Measurements from ENCODE around the gene ATAD1. TPM values are rescaled to one million over a fixed set of nuclear protein-coding genes. Genes with fewer than 3 reads are reported as not detected.

Gene ATAD1
- total and polyA plus RNA-seq, 9 of the 15 experiments (the other 6 are each of a cell fraction or from before 2014, with no cell fraction given) = 11.3 to 33.8 (median 27.3) TPM

GRCh38 chr10:87715552-87716347 is 102.3 kb downstream of the ATAD1 start:
- peaks cover 4 to 6% of the 10 kb centered on the region in 2 experiments; a peak in 4 of 5 replicates for H3K27me3 ChIP-seq (ENCODE audit: control insufficient read depth in 2 of 2, insufficient read depth in 2 of 2, low read length in 2 of 2)
- ATAC-seq (no peak), DNase-seq (ENCODE audit: extremely low read depth in 1 of 4, low spot score in 3 of 4) (no peak), FAIRE-seq (no peak)
- no TSS peak for BruUV-seq (replicated peaks)
- ChIA-PET POLR2A (interaction anchor here (0.9 kb wide), 1 partner anchor 9 kb away, joined by 3 read pairs; no protein-coding TSS in a partner anchor), CTCF (ENCODE audit: low intra/inter-chr PET ratio) (no interaction called here)
- no peak overlapping the region for H3K27ac ChIP-seq (ENCODE audit: extremely low read depth, low read depth, low read length)
- intact Hi-C loops (cut with micrococcal nuclease) (no loop called here), in situ Hi-C loops (cut with MboI) (no loop called here)
- no peak overlapping the region for H3K4me2 ChIP-seq (ENCODE audit: insufficient read depth, low read length)
- H3K9me3 ChIP-seq (replicated peaks; ENCODE audit: control insufficient read depth, insufficient read depth, low read depth, low read length) = no peaks in the 10 kb centered on the region
- TF ChIP-seq EZH2 (IDR thresholded peaks at IDR 0.05; ENCODE audit: borderline replicate concordance, low read depth, low read length) (no peak), PTTG1 (tag; IDR thresholded peaks at IDR 0.05; ENCODE audit: low read depth) (no peak), ZNF23 (CRISPR knock-in tag; IDR thresholded peaks at IDR 0.05) (no peak), ZNF280B (CRISPR knock-in tag; IDR thresholded peaks at IDR 0.05) (no peak), POLR3G (IDR thresholded peaks at IDR 0.05; ENCODE audit: extremely low read depth, insufficient read length, insufficient replicate concordance) (no peak), LCOR (CRISPR knock-in tag; IDR thresholded peaks at IDR 0.05) (no peak), ZNF778 (CRISPR knock-in tag; IDR thresholded peaks at IDR 0.05) (no peak), MTF1 (CRISPR knock-in tag; IDR thresholded peaks at IDR 0.05; ENCODE audit: borderline replicate concordance) (no peak), ARID2 (IDR thresholded peaks at IDR 0.05) (no peak), HDAC6 (IDR thresholded peaks at IDR 0.05; ENCODE audit: low read depth, low read length) (no peak), TAL1 (IDR thresholded peaks at IDR 0.05) (no peak), KLF16 (IDR thresholded peaks at IDR 0.05) (no peak), DNMT1 (IDR thresholded peaks at IDR 0.05) (no peak), ZBTB5 (IDR thresholded peaks at IDR 0.05) (no peak)
- no peaks in the 10 kb centered on the region for H3K36me3 ChIP-seq (ENCODE audit: control insufficient read depth, insufficient read depth, low read length)
- no peaks in the 10 kb centered on the region for H3K79me2 ChIP-seq (ENCODE audit: control insufficient read depth, insufficient read depth, low read length)
- 3% methylated on average over 3 of the region's 3 CpGs for WGBS (ENCODE audit: insufficient coverage, low coverage, missing lambda C conversion rate)
- no peak overlapping the region for H3K9ac ChIP-seq (ENCODE audit: insufficient read depth in 1 of 2, low read depth in 2 of 2, low read length in 2 of 2)
- no peaks in the 10 kb centered on the region for H3K9me1 ChIP-seq (ENCODE audit: control insufficient read depth, insufficient read depth, low read length)
- no peaks in the 10 kb centered on the region for H4K20me1 ChIP-seq (replicated peaks; ENCODE audit: control insufficient read depth, insufficient read depth, low read length)
- H3K4me1 ChIP-seq (replicated peaks in 1 of 2; ENCODE audit: control insufficient read depth in 2 of 2, insufficient read depth in 2 of 2, low read length in 2 of 2) = no peaks in the 10 kb centered on the region; a peak in 1 of 5 replicates
- H2AFZ ChIP-seq (ENCODE audit: low read depth, low read length) = no peak overlapping the region
- H3K4me3 ChIP-seq = no peak overlapping the region
